ENCODE results near the gene OSMR.

DNA sequence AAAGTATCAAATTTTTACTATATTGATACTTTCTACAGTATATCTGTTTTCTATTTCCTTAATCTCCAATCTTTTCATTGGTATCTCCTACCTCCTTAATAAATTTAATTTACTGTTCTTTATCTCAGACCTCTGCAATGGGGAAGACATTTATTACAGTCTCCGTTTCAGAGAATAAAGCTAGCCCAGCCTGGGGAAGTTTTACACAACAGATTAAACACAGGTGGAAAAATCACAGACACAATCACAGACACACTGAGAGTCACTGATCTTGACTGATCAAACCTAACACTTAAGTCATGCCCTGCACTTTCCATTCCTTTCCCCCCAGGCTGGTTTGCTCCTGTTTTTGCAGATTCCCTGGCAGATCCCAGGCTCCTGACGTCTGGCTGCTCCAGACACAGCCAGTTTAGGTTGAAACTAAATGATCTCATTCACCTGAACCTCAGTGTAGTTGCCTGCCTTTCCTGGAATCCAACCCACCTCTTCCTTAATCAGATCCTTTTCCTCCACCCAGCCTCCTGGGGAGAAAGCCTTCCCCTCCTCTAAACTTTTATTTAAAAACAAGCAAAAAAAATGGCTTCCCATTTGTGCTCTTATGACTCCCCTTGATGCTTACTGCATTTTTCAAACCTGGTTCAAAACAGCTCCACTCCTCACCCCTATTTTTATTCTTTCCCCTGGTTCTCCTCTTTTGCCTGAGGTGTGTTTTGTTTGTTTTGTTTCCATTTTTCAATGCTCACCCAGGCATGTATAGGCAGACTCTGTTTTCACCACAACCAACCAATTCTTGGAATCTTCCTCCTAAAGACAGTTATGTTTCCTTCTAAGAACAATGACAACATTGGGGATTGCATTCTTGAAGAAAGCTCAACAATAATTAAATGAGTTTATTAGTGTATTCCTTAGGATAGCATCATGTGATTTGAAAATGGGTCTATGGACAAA lies 29.5 kb upstream of the OSMR start:
- TF ChIP-seq, protein P1, sequence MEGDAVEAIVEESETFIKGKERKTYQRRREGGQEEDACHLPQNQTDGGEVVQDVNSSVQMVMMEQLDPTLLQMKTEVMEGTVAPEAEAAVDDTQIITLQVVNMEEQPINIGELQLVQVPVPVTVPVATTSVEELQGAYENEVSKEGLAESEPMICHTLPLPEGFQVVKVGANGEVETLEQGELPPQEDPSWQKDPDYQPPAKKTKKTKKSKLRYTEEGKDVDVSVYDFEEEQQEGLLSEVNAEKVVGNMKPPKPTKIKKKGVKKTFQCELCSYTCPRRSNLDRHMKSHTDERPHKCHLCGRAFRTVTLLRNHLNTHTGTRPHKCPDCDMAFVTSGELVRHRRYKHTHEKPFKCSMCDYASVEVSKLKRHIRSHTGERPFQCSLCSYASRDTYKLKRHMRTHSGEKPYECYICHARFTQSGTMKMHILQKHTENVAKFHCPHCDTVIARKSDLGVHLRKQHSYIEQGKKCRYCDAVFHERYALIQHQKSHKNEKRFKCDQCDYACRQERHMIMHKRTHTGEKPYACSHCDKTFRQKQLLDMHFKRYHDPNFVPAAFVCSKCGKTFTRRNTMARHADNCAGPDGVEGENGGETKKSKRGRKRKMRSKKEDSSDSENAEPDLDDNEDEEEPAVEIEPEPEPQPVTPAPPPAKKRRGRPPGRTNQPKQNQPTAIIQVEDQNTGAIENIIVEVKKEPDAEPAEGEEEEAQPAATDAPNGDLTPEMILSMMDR (IDR thresholded peaks at IDR 0.05) = no peak
- no peak for TF ChIP-seq POLR2A (IDR thresholded peaks at IDR 0.05; ENCODE audit: low read depth)
- TF ChIP-seq POLR2AphosphoS5 (IDR thresholded peaks at IDR 0.05) = no peak
- no peak for TF ChIP-seq EP300 (IDR thresholded peaks at IDR 0.05)
